Naive B cell (primary cell): ENCODE measurements around the gene TBC1D3B. TPM values are rescaled to one million over a fixed set of nuclear protein-coding genes. Genes with fewer than 3 reads are reported as not detected.
"Not testable (repeated sequence)": the region's sequence is repeated elsewhere in the genome, so short reads cannot be mapped to it uniquely, and the experiment has no call there.

Experiments
- ATAC-seq, 2 donors: fragments of 150-1000 bp; cut with Tn5 transposase; 2 replicates each; pipeline ENCODE4 v1.10.0; 2021; ENCODE audit warnings: low read depth in 2 of 2, mild to moderate bottlenecking in 2 of 2, moderate library complexity in 2 of 2
- DNase-seq: peaks from one replicate; pipeline ENCODE4 v3.0.0; 2022
- H3K27ac Mint-ChIP-seq, 6 donors: one replicate each; pipeline ENCODE4 v1.8.0; 2020 to 2022; ENCODE audit warnings: mild to moderate bottlenecking in 6 of 6, mixed read lengths in 6 of 6, moderate library complexity in 5 of 6, inconsistent platforms in 2 of 6
- H3K27me3 Mint-ChIP-seq, 3 donors: one replicate each; pipeline ENCODE4 v1.8.0; 2021 to 2022; ENCODE audit warnings: mixed read lengths in 3 of 3, mild to moderate bottlenecking in 1 of 3
- H3K36me3 Mint-ChIP-seq, 2 donors: one replicate each; pipeline ENCODE4 v1.8.0; 2020 to 2022; ENCODE audit warnings: mixed read lengths in 2 of 2, inconsistent platforms in 1 of 2, mild to moderate bottlenecking in 1 of 2
- H3K4me1 Mint-ChIP-seq, 3 donors: one replicate each; pipeline ENCODE4 v1.8.0; 2020 to 2022; ENCODE audit warnings: mixed read lengths in 3 of 3, inconsistent platforms in 1 of 3, mild to moderate bottlenecking in 1 of 3, moderate library complexity in 1 of 3
- H3K4me3 Mint-ChIP-seq, 8 donors: one replicate each; pipeline ENCODE4 v1.8.0; 2020 to 2022; ENCODE audit warnings: mild to moderate bottlenecking in 8 of 8, mixed read lengths in 8 of 8, moderate library complexity in 8 of 8, inconsistent platforms in 2 of 8
- H3K9me3 Mint-ChIP-seq, 7 donors: one replicate each; pipeline ENCODE4 v1.8.0; 2020 to 2022; ENCODE audit warnings: mixed read lengths in 7 of 7, mild to moderate bottlenecking in 5 of 7, inconsistent platforms in 2 of 7, moderate library complexity in 1 of 7
- polyA plus RNA-seq, 6 donors: library from polyadenylated mRNA; unstranded; fragments of 300-500 nt; fragmentation: Illumina TruSeq; gene quantifications; one replicate each; pipeline ENCODE4 v1.2.3, GENCODE V29; 2021; ENCODE audit warnings: low read depth in 6 of 6

TBC1D3B gene
- polyA plus RNA-seq, 6 donors from 2014 or later, result 0.73 TPM; not detected in 5

GRCh38 chr17:36183001-36183971, 6.8 kb upstream of the TBC1D3B start:
- no peak overlapping the region for H3K27ac Mint-ChIP-seq
- H3K27me3 Mint-ChIP-seq, result peaks cover 31 to 46% (median 46%) of the 10 kb centered on the region in 3 donors
- DNase-seq, result no peak
- H3K9me3 Mint-ChIP-seq, result no peaks in the 10 kb centered on the region
- H3K4me1 Mint-ChIP-seq, result peaks cover 8 to 14% (median 13%) of the 10 kb centered on the region in 3 donors
- H3K36me3 Mint-ChIP-seq, result no peaks in the 10 kb centered on the region
- peak; percentile 28 to 40 for ATAC-seq
- peak overlapping the region in 7 of 8 donors; percentile 36 to 76 (median 56) for H3K4me3 Mint-ChIP-seq

DNA sequence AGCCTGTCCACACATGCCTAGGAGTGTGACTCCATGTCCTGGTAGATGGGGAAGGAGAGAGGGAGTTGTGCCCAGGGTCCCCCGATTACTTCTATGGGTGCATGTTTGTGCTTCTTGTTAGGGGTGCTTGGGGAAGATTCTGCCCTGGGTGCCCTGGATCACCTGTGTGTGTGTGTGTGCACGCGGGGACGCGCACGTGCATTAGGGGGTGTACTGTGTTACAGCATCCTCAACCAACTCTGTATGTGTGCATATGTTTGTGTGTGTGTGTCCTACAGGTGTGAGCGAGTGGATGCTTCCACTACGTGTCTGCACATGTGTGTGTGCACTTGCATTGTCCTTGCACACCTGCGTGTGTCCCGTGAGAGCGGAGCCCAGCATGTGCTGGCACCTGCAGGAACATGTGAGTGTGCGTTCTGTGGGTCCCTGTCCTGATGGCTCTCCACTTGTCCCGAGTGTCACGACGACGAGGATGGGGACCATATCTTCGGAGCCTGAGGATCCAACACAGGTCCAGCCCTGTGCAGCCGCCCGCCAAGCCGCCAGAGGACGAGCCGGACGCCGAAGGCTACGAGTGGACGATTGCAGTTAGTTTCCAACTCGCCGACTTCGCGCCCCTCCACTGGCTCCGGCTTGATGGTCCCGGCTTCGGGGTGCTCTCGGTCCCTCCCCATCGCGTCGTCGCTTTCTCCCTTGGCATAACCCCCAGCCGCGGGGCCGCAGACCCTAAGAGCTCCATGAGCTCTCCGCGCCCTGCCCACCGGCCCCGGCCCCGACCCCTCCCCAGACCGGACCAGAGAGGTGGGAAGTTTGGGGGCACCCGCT, 6.0 kb upstream of the TBC1D3B start:
- Mint-ChIP-seq H3K4me3 (peak overlapping the region; percentile 20 to 76 (median 58)), H3K36me3 (no peaks in the 10 kb centered on the region), H3K9me3 (no peaks in the 10 kb centered on the region), H3K27ac (peak overlapping the region in 1 of 6 donors; percentile 69), H3K4me1 (peaks cover 0 to 6% (median 4%) of the 10 kb centered on the region in 3 donors), H3K27me3 (peaks cover 24 to 46% (median 40%) of the 10 kb centered on the region in 3 donors)
- DNase-seq (no peak), ATAC-seq (peak in 1 of 2 donors; percentile 5)

- H3K9me3 Mint-ChIP-seq, ATAC-seq, H3K36me3 Mint-ChIP-seq, H3K4me1 Mint-ChIP-seq, DNase-seq: not testable (repeated sequence)
- Mint-ChIP-seq H3K27ac (peak overlapping the region in 1 of 6 donors; percentile 69), H3K27me3 (peaks cover 23 to 44% (median 40%) of the 10 kb centered on the region in 3 donors), H3K4me3 (peak overlapping the region in 5 of 8 donors; percentile 30 to 76 (median 59))
These were observed 5.2 kb upstream of the TBC1D3B start for GRCh38 chr17:36181446-36182175.

DNA sequence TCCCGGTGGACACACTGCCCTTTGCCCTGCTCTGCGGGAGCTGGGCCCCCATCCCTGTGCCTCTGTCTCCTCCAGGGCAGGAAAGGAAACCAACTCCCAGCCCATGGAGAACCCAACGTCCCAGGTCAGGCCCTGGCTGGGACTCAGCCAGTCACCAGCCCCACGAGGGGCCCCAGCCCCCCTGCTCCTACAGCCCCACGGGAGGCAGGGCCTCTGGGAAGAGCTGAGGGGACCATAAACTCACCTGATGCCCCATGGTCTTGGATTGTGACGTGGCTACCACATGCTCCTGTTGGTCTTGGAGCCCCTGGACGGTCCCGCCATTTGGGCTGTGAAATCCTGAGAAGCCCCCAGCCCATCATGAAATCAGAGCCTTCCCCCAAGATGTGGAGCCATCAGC, 7.6 kb downstream of the TBC1D3B start:
- not testable (repeated sequence) for H3K27me3 Mint-ChIP-seq, ATAC-seq, H3K9me3 Mint-ChIP-seq, H3K4me1 Mint-ChIP-seq, DNase-seq, H3K27ac Mint-ChIP-seq, H3K36me3 Mint-ChIP-seq, H3K4me3 Mint-ChIP-seq

DNA sequence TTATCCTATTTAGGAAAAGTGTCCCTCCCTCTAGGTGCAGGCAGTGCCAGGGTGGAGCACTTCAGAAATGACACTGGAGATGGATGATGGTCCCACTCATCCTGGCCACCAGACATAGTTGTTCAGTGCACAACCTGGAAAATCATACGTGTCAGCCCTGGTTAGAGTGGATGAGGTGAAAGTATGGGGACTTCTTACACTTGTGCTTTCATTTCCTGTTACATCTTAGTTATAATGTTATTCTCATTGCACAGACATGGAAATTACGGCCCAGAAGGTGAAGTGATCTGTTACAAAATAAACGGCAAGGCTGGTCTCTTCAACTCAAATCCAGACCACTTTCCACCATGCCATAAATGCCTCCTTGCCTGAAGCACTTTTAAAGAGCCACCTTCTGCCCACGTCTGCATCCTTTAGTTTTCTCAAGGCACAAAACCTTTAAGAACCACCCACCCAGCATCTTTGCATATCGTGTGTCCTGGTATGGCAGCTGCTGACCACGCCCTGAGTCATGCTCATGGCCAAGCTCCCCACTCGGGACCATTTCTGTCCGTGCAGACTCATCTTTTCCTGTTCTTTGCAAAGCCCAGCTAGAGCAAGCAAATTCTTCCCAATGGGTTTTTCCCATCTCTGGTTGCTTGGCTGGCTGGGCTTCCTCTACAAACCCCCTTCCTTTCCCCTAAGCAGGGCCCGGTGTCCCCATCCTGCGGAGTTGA, 22.4 kb downstream of the TBC1D3B start:
- Mint-ChIP-seq H3K4me1 (peaks cover 14 to 24% (median 21%) of the 10 kb centered on the region in 3 donors), H3K9me3 (no peaks in the 10 kb centered on the region), H3K27me3 (peaks cover 0 to 5% (median 0%) of the 10 kb centered on the region in 3 donors), H3K4me3 (peak overlapping the region in 5 of 8 donors; percentile 20 to 66 (median 32)), H3K36me3 (no peaks in the 10 kb centered on the region), H3K27ac (peak overlapping the region in 1 of 6 donors; percentile 63)
- DNase-seq (no peak), ATAC-seq (peak; percentile 42 to 89)

GRCh38 chr17:36152639-36153120, 23.8 kb downstream of the TBC1D3B start:
- Mint-ChIP-seq H3K27me3 (peaks cover 0 to 5% (median 0%) of the 10 kb centered on the region in 3 donors), H3K4me1 (peaks cover 21 to 31% (median 31%) of the 10 kb centered on the region in 3 donors), H3K27ac (no peak overlapping the region), H3K36me3 (no peaks in the 10 kb centered on the region), H3K9me3 (no peaks in the 10 kb centered on the region), H3K4me3 (no peak overlapping the region)
- ATAC-seq (no peak), DNase-seq (no peak)

DNA sequence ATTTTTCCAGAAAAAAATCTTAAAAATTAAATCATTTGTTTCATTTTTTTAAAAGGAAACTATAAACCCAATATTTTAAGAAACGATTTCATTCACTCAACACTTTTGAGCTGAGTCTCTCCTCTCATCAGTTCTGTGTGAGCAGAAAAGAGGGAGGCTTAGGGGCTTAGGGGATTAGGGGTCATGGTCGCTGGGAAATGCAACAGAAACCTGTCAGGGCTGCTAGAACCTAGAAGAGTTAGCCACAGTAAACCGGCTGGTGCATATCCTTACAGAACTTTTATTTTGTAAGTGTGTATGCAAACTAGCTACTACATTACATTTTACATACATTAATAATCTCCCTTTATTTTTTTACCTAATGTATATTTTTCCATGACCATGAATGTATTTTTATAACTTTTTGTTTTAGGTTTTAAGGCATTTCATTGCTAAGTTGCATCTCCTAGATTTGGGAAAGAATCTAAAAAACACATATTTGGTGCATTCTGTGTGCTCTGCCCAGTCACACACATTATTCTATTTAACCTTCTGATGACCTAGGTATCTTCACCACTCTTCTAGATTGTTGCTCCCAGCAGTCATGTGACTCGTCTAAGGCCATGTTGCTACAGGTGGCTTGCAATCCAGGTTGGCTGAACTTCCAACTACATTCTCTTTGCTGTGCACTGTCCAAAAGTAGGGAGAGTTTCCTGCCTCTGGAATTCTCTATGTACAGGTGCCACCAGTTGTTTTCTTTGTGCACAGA, 24.4 kb downstream of the TBC1D3B start:
- no peak overlapping the region for H3K4me3 Mint-ChIP-seq
- DNase-seq, result no peak
- peaks cover 0 to 5% (median 0%) of the 10 kb centered on the region in 3 donors for H3K27me3 Mint-ChIP-seq
- no peak for ATAC-seq
- no peak overlapping the region for H3K27ac Mint-ChIP-seq
- H3K9me3 Mint-ChIP-seq, result no peaks in the 10 kb centered on the region
- H3K36me3 Mint-ChIP-seq, result no peaks in the 10 kb centered on the region
- H3K4me1 Mint-ChIP-seq, result peaks cover 23 to 36% (median 33%) of the 10 kb centered on the region in 3 donors

DNA sequence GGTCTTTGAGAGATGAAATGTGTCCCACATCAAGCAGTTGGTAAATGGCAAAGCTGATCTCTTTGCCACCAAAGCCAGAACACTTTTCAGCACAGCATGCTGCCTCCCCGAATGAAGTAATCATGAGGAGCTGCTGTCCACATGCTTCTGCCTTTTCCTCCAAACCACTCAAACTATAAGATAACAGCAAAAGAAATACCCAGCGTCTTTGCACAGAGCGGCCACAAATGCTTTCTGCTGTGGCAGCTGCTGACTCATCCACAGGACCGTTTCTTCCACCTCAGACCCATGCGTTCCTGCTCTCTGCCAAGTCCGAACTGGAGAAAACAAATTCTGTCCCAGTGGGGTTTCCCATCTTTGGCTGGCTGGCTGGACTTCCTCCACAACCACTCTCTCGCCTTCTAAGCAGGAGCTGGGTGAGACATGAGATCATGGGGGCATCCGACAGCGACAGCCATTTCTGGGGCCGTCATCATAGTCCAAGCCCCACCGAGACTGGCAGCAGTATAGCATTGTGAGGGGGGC, 27.1 kb downstream of the TBC1D3B start:
- Mint-ChIP-seq H3K9me3 (no peaks in the 10 kb centered on the region), H3K27me3 (peaks cover 0 to 5% (median 0%) of the 10 kb centered on the region in 3 donors), H3K4me1 (peaks cover 27 to 46% (median 41%) of the 10 kb centered on the region in 3 donors), H3K4me3 (peak overlapping the region in 5 of 8 donors; percentile 0 to 68 (median 49)), H3K36me3 (no peaks in the 10 kb centered on the region), H3K27ac (peak overlapping the region in 2 of 6 donors; percentile 8 to 38)
- DNase-seq (no peak), ATAC-seq (no peak)

GRCh38 chr17:36148559-36149295, 27.7 kb downstream of the TBC1D3B start:
- H3K4me3 Mint-ChIP-seq, result peak overlapping the region in 6 of 8 donors; percentile 0 to 50 (median 24)
- H3K9me3 Mint-ChIP-seq, result peaks cover 0 to 1% (median 0%) of the 10 kb centered on the region in 7 donors
- peak; percentile 70 to 89 for ATAC-seq
- no peaks in the 10 kb centered on the region for H3K36me3 Mint-ChIP-seq
- H3K4me1 Mint-ChIP-seq, result peaks cover 23 to 43% (median 38%) of the 10 kb centered on the region in 3 donors
- peaks cover 0 to 5% (median 0%) of the 10 kb centered on the region in 3 donors for H3K27me3 Mint-ChIP-seq
- peak overlapping the region in 3 of 6 donors; percentile 3 to 24 (median 8) for H3K27ac Mint-ChIP-seq
- peak; percentile 72 for DNase-seq

DNA sequence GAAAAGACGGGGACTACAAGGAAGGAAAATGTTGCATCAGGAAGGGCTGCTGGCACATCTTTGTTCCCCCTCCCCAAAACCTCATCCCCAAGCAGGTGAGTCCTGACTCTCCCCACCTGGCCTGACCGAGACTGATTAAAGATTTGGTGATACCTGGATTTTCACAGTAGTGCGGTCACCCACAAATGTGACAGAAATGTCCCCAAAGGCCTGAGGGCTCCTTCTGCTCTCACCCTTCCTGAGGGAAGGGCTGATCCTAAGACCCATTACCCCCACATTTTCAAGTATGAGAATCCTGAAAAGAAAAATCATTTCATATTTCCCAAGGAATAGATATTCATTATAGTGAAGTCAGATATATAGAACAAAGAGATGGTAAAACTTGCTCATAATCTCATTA, 28.8 kb downstream of the TBC1D3B start:
- H3K27me3 Mint-ChIP-seq, result peaks cover 0 to 5% (median 0%) of the 10 kb centered on the region in 3 donors
- peaks cover 0 to 2% (median 0%) of the 10 kb centered on the region in 7 donors for H3K9me3 Mint-ChIP-seq
- H3K4me1 Mint-ChIP-seq, result peaks cover 23 to 47% (median 40%) of the 10 kb centered on the region in 3 donors

More for the DNA sequence above, 28.8 kb downstream of the TBC1D3B start:
- no peak overlapping the region for H3K27ac Mint-ChIP-seq
- no peak for ATAC-seq
- DNase-seq, result no peak
- H3K36me3 Mint-ChIP-seq, result no peaks in the 10 kb centered on the region
- H3K4me3 Mint-ChIP-seq, result peak overlapping the region in 1 of 8 donors; percentile 16
